GM12873 (cell line): ENCODE results near the gene NAT8.
A peak's percentile ranks its signal among the peaks of the same experiment; 100 is the strongest.

ENCODE experiments used
- CTCF ChIP-seq: IDR thresholded peaks from 2 replicates; pipeline ENCODE4 v1.5.1; 2012; ENCODE audit warnings: low read depth, mild to moderate bottlenecking, moderate library complexity, low read length, control low read depth; ENCODE audit not compliant: insufficient read depth; ENCODE audit errors: missing control alignments

The NAT8 gene

GRCh38 chr2:73651591-73652230 lies 9.5 kb upstream of the NAT8 start:
- no peak for TF ChIP-seq CTCF

GRCh38 chr2:73641767-73642062 lies 507 bp downstream of the NAT8 start:
- no peak for TF ChIP-seq CTCF

GRCh38 chr2:73640946-73641766 lies 1.1 kb downstream of the NAT8 start:
- TF ChIP-seq CTCF: no peak

GRCh38 chr2:73640511-73640911 lies 1.7 kb downstream of the NAT8 start:
- no peak for TF ChIP-seq CTCF

- no peak for TF ChIP-seq CTCF
These were observed 3.8 kb downstream of the NAT8 start for GRCh38 chr2:73638429-73638828.

GRCh38 chr2:73630662-73631266 lies 11.5 kb downstream of the NAT8 start:
- TF ChIP-seq CTCF: peak; percentile 57

- peak; percentile 42 for TF ChIP-seq CTCF
These were observed 22.3 kb downstream of the NAT8 start for GRCh38 chr2:73619925-73620324.
